WTC11 (cell line): Measurements from ENCODE around the gene OR52I1. TPM values are rescaled to one million over a fixed set of nuclear protein-coding genes. Genes with fewer than 3 reads are reported as not detected.

Experiments used
- ATAC-seq: fragments of 200-7000 bp; cut with Tn5 transposase; 2 replicates; pipeline ENCODE4 v1.10.0; 2021; ENCODE audit warnings: mild to moderate bottlenecking, moderate library complexity
- CTCF ChIA-PET: fragments of 300-600 bp; sonication (Branson Sonifier 250); formaldehyde crosslinking; loops from one replicate; lab custom pipeline; 2021; ENCODE audit warnings: antibody characterized with exemption; lab: Charles Lee
- POLR2A ChIA-PET: fragments of 350-600 bp; sonication (Branson Sonifier 250); formaldehyde crosslinking; loops from one replicate; lab custom pipeline; 2021; ENCODE audit warnings: antibody characterized with exemption; lab: Charles Lee
- DNase-seq: peaks from one replicate; pipeline ENCODE4 v3.0.0; 2021; ENCODE audit warnings: low spot score
- H3K27ac Mint-ChIP-seq: 2 replicates; pipeline ENCODE4 v1.8.0; 2021; ENCODE audit warnings: mixed read lengths
- H3K27me3 Mint-ChIP-seq: 2 replicates; pipeline ENCODE4 v1.8.0; 2021; ENCODE audit warnings: low read depth, mild to moderate bottlenecking, moderate library complexity, mixed read lengths
- H3K36me3 Mint-ChIP-seq: 2 replicates; pipeline ENCODE4 v1.8.0; 2021; ENCODE audit warnings: mixed read lengths
- H3K4me1 Mint-ChIP-seq: 2 replicates; pipeline ENCODE4 v1.8.0; 2022; ENCODE audit warnings: mixed read lengths
- H3K4me3 Mint-ChIP-seq: 2 replicates; pipeline ENCODE4 v1.8.0; 2021; ENCODE audit warnings: mild to moderate bottlenecking, moderate library complexity, mixed read lengths
- H3K9me3 Mint-ChIP-seq: 2 replicates; pipeline ENCODE4 v1.8.0; 2021; ENCODE audit warnings: mixed read lengths
- AR ChIP-seq: fragments of 250-450 bp; sonication (Bioruptor Pico); IDR thresholded peaks from 2 replicates; pipeline ENCODE4 v1.9.0; 2021; ENCODE audit warnings: mild to moderate bottlenecking
- CREB1 ChIP-seq: sonication (generic); formaldehyde crosslinking; IDR thresholded peaks from 2 replicates; pipeline ENCODE4 v1.8.0; 2023; ENCODE audit warnings: mild to moderate bottlenecking, missing genetic modification reagents
- E2F4 ChIP-seq: sonication (generic); formaldehyde crosslinking; IDR thresholded peaks from 2 replicates; pipeline ENCODE4 v1.8.1; 2022; ENCODE audit warnings: low read depth, mild to moderate bottlenecking, moderate library complexity, missing genetic modification reagents, borderline replicate concordance
- E2F5 ChIP-seq: sonication (generic); formaldehyde crosslinking; IDR thresholded peaks from 2 replicates; pipeline ENCODE4 v1.8.1; 2022; ENCODE audit warnings: mild to moderate bottlenecking, moderate library complexity, missing genetic modification reagents
- EMX1 ChIP-seq: fragments of 250-450 bp; sonication (Bioruptor Pico); IDR thresholded peaks from 2 replicates; pipeline ENCODE4 v1.8.0; 2021; ENCODE audit warnings: mild to moderate bottlenecking
- FOXK1 ChIP-seq: sonication (generic); formaldehyde crosslinking; IDR thresholded peaks from 2 replicates; pipeline ENCODE4 v1.8.0; 2022; ENCODE audit warnings: mild to moderate bottlenecking, moderate library complexity, missing genetic modification reagents
- FOXP1 ChIP-seq: sonication (generic); formaldehyde crosslinking; IDR thresholded peaks from 2 replicates; pipeline ENCODE4 v1.8.0; 2022; ENCODE audit warnings: missing genetic modification reagents, mild to moderate bottlenecking, moderate library complexity, borderline replicate concordance
- NFYB ChIP-seq: sonication (generic); formaldehyde crosslinking; conservative IDR thresholded peaks from 2 replicates; pipeline ENCODE4 v1.8.0; 2022; ENCODE audit warnings: low read depth, missing genetic modification reagents
- OVOL2 ChIP-seq: fragments of 250-450 bp; sonication (Bioruptor Pico); IDR thresholded peaks from 2 replicates; pipeline ENCODE4 v1.9.0; 2021; ENCODE audit warnings: mild to moderate bottlenecking, borderline replicate concordance
- PRDM15 ChIP-seq: sonication (generic); formaldehyde crosslinking; IDR thresholded peaks from 2 replicates; pipeline ENCODE4 v1.8.0; 2022; ENCODE audit warnings: missing genetic modification reagents
- SOX15 ChIP-seq: fragments of 250-450 bp; sonication (Bioruptor Pico); IDR thresholded peaks from 2 replicates; pipeline ENCODE4 v1.9.0; 2021; ENCODE audit warnings: mild to moderate bottlenecking
- TEAD4 ChIP-seq: sonication (generic); formaldehyde crosslinking; IDR thresholded peaks from 2 replicates; pipeline ENCODE4 v1.8.0; 2022; ENCODE audit warnings: mild to moderate bottlenecking, missing genetic modification reagents
- ZNF416 ChIP-seq: fragments of 250-450 bp; sonication (Bioruptor Pico); IDR thresholded peaks from 2 replicates; pipeline ENCODE4 v1.9.0; 2021; ENCODE audit warnings: mild to moderate bottlenecking, inconsistent platforms
- ZNF423 ChIP-seq: fragments of 250-450 bp; sonication (Bioruptor Pico); IDR thresholded peaks from 2 replicates; pipeline ENCODE4 v2.1.2; 2022; ENCODE audit warnings: mild to moderate bottlenecking, moderate library complexity
- ZNF512 ChIP-seq: sonication (generic); formaldehyde crosslinking; IDR thresholded peaks from 2 replicates; pipeline ENCODE4 v1.8.1; 2022; ENCODE audit warnings: missing genetic modification reagents, borderline replicate concordance
- total RNA-seq: library from RNA; stranded (reverse); gene quantifications from 3 replicates; pipeline ENCODE4 v1.2.3, GENCODE V29; 2021
- TF ChIP-seq, protein P1 (sequence below): sonication (generic); formaldehyde crosslinking; IDR thresholded peaks from 2 replicates; pipeline ENCODE4 v1.8.1; 2023; ENCODE audit warnings: mild to moderate bottlenecking, missing genetic modification reagents, borderline replicate concordance
- TF ChIP-seq, protein P2 (sequence below): fragments of 250-450 bp; sonication (Bioruptor Pico); conservative IDR thresholded peaks from 2 replicates; pipeline ENCODE4 v1.9.0; 2021; ENCODE audit warnings: mild to moderate bottlenecking
- TF ChIP-seq, protein P3 (sequence below): sonication (generic); formaldehyde crosslinking; IDR thresholded peaks from 2 replicates; pipeline ENCODE4 v1.8.1; 2023; ENCODE audit warnings: mild to moderate bottlenecking, missing genetic modification reagents

The OR52I1 gene
- total RNA-seq, 1 experiment from 2014 or later, result not detected

DNA sequence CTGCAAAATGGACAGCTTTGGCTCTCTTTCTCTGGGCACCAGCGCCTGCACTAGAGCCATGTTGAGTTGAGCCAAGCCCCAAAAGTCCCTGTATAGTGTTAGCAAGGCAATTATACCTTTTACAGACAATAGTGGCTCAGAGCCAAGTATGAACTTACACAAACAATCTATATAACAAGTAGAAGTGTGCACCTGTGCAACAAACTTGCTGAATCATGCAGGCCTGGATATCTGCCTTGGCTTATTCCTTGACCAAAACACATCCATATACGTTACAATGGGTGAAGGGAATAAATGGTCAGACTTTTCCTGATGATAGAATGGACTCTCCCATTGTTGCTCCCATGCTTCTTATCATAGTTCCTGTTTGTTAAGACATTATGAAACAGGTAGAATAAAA lies 16.1 kb upstream of the OR52I1 start (continued):
- TF ChIP-seq, protein P1, sequence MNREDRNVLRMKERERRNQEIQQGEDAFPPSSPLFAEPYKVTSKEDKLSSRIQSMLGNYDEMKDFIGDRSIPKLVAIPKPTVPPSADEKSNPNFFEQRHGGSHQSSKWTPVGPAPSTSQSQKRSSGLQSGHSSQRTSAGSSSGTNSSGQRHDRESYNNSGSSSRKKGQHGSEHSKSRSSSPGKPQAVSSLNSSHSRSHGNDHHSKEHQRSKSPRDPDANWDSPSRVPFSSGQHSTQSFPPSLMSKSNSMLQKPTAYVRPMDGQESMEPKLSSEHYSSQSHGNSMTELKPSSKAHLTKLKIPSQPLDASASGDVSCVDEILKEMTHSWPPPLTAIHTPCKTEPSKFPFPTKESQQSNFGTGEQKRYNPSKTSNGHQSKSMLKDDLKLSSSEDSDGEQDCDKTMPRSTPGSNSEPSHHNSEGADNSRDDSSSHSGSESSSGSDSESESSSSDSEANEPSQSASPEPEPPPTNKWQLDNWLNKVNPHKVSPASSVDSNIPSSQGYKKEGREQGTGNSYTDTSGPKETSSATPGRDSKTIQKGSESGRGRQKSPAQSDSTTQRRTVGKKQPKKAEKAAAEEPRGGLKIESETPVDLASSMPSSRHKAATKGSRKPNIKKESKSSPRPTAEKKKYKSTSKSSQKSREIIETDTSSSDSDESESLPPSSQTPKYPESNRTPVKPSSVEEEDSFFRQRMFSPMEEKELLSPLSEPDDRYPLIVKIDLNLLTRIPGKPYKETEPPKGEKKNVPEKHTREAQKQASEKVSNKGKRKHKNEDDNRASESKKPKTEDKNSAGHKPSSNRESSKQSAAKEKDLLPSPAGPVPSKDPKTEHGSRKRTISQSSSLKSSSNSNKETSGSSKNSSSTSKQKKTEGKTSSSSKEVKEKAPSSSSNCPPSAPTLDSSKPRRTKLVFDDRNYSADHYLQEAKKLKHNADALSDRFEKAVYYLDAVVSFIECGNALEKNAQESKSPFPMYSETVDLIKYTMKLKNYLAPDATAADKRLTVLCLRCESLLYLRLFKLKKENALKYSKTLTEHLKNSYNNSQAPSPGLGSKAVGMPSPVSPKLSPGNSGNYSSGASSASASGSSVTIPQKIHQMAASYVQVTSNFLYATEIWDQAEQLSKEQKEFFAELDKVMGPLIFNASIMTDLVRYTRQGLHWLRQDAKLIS, result no peak
- TF ChIP-seq ZNF512 (CRISPR knock-in tag) (no peak), PRDM15 (CRISPR knock-in tag) (no peak), ZNF416 (no peak), FOXP1 (CRISPR knock-in tag) (no peak), OVOL2 (CRISPR knock-in tag) (no peak), SOX15 (CRISPR knock-in tag) (no peak)
- TF ChIP-seq, protein P2, sequence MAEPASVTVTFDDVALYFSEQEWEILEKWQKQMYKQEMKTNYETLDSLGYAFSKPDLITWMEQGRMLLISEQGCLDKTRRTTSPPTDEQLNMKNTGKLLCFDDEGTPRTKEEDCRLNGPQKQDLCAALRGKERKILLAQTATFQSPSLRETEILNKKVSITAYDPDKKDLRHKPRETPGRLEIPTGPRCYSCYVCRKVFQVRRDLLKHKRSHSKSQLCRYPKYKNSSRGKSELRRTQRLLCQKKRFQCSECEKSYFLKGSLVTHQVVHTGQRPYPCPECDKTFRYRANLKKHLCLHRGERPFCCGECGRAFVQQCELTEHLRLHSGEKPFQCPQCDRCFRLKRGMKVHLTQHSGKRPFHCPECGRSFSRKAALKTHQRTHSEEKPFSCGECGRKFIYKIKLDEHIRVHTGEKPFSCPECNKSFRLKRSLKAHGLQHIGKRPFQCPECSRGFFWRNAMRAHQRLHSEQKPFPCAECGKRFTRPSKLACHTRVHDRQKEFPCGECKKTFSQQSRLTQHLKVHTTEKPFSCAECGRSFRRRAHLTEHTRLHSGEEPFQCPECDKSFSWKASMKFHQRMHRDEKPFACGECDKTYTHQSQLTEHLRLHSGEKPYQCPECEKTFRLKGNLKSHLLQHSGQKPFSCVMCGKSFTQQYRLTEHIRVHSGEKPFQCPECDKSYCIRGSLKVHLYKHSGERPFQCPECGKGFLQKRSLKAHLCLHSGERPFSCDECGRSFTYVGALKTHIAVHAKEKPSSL (CRISPR knock-in tag), result no peak
- TF ChIP-seq, protein P3, sequence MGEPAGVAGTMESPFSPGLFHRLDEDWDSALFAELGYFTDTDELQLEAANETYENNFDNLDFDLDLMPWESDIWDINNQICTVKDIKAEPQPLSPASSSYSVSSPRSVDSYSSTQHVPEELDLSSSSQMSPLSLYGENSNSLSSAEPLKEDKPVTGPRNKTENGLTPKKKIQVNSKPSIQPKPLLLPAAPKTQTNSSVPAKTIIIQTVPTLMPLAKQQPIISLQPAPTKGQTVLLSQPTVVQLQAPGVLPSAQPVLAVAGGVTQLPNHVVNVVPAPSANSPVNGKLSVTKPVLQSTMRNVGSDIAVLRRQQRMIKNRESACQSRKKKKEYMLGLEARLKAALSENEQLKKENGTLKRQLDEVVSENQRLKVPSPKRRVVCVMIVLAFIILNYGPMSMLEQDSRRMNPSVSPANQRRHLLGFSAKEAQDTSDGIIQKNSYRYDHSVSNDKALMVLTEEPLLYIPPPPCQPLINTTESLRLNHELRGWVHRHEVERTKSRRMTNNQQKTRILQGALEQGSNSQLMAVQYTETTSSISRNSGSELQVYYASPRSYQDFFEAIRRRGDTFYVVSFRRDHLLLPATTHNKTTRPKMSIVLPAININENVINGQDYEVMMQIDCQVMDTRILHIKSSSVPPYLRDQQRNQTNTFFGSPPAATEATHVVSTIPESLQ (CRISPR knock-in tag), result no peak

DNA sequence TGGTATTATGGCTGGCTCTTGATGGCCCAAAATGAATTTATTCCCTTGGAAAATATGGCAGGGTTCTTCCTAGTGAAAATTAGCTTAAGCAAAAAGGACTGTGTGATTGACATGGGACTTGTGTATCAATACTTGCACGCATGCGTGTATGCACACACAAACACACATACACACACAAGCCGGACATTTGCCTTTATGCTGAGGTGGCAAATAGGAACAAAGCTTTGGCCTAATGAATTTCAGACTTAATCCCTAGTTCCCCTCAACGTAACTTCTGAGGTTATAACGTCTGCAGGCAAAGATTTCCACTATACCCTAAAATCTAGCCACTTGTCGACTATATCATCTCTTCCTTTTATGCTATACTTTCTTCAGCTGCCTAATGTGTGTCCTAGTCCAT lies 15.2 kb upstream of the OR52I1 start:
- ChIA-PET CTCF (interaction anchor here (1.3 kb wide), 1 partner anchor 39 kb away, joined by 3 read pairs; no protein-coding TSS in a partner anchor), POLR2A (no interaction called here)
- Mint-ChIP-seq H3K27ac (no peak overlapping the region), H3K9me3 (no peaks in the 10 kb centered on the region), H3K27me3 (peaks cover 6% of the 10 kb centered on the region; the same call in 1 of the 2 replicates), H3K4me3 (no peak overlapping the region), H3K36me3 (no peaks in the 10 kb centered on the region), H3K4me1 (no peaks in the 10 kb centered on the region)
- no peak for DNase-seq
- ATAC-seq, result no peak
- TF ChIP-seq TEAD4 (CRISPR knock-in tag) (no peak), FOXK1 (CRISPR knock-in tag) (no peak), ZNF423 (CRISPR knock-in tag) (no peak), E2F4 (CRISPR knock-in tag) (no peak), NFYB (CRISPR knock-in tag) (no peak), EMX1 (CRISPR knock-in tag) (no peak), E2F5 (CRISPR knock-in tag) (no peak), CREB1 (no peak), AR (CRISPR knock-in tag) (no peak)
